Activated gamma-delta T cell (primary cell): ENCODE data around the gene KLF9.

Source experiments
- DNase-seq: peaks from one replicate; lab custom pipeline; 2025; lab: John Stamatoyannopoulos, UW

Gene KLF9

GRCh38 chr9:70363760-70364159 lies 50.7 kb downstream of the KLF9 start:
- no peak for DNase-seq

- no peak for DNase-seq
Observed at GRCh38 chr9:70362952-70363351, 51.5 kb downstream of the KLF9 start.

GRCh38 chr9:70355801-70356200 lies 58.7 kb downstream of the KLF9 start:
- no peak for DNase-seq

DNA sequence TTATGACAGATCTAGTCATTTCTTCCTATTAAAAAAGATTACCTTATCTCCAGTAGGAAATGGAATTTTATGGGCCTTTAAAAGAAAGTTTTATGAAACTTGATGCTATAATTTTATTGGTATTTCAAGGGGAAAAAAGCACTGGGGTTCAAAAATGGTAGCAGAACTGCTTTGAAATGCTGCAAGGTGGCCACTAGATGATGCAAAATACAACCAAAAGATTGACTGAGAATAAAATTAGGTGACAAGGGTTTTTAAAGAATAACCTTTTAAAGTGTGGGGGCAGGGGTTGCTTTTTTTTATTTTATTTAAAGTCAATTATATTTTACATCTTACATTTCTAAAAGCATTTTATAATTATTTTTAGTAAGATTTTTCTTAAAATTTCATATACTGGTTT lies 61.7 kb downstream of the KLF9 start:
- DNase-seq = no peak

DNA sequence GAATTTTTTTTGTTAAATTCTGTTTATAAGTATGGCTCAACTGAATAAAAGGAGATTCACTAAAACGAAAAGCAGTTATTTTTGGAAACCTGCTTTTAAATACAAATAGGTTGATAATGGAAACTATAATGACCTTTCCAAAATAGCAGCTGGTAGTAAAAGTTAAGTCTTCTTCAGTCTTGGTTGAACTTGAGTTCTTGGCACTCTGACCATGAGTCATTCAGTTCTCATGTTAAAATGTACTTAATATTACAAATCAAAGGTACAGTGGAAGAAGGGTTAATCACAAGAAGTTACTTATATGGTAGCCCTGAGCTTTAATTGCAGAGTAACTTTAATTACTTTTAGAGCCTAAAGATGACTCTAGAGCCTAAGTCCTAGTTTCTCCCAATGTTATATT lies 62.1 kb downstream of the KLF9 start:
- DNase-seq = no peak

DNA sequence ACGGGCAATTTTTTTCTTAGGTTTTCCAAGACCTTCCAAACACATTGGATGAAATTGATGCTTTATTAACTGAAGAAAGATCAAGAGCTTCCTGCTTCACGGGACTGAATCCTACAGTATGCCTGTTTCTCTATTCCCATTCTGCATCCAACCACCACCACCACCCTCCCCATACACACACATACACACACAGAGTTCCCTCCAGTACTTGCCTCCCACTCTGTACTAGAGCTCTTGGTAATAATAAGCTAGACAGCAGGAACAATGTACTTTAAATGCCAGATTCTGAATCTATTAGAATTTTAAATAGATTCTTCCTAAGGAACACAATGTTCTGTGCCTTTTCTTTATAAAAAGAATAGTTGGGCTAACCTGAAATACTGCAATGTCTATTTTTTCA lies 67.4 kb downstream of the KLF9 start:
- DNase-seq = no peak

DNA sequence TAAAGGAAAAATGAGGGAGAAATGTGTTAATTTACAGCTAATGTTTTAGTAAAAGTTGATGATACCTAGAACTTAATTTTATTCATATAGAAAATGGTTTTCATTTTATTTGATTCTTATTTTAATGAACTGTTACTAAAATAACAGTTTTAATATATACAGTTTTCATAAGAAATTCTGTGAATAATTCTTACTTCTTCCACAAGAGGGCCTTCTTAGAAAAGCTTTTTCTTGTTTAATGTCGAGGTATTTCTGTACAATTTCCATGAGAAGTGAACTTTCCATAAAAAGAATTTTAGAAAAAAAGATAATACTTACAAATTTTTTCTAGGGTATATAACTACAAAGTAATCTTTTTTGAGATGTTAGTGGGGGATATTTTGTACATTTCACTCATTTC lies 73.9 kb downstream of the KLF9 start:
- DNase-seq = no peak
